HG03097 (cell line): ENCODE data around the gene DHX35.

Source experiments
- ATAC-seq: cut with Tn5 transposase; IDR thresholded peaks from one replicate; pipeline ENCODE4 v1.9.1; 2021; ENCODE audit not compliant: unreplicated experiment, low FRiP score

Gene DHX35

DNA sequence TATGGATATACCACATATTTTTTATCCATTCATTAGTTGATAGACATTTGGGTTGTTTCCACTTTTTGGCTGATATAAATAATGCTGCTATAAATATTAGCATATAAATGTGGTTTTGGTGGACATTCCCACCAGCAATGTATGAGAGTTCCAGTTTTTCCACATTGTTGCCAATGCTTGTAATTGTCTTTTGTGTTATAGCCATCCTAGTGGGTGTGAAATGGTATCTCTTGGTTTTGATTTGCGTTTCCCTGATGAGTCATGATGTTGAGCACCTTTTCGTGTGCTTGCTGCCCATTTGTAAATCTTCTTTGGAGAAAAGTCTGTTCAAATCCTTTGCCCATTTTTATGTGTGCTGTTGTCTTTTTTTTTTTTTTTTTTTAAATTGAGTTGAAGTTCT lies 54.4 kb downstream of the DHX35 start:
- ATAC-seq, result no peak

DNA sequence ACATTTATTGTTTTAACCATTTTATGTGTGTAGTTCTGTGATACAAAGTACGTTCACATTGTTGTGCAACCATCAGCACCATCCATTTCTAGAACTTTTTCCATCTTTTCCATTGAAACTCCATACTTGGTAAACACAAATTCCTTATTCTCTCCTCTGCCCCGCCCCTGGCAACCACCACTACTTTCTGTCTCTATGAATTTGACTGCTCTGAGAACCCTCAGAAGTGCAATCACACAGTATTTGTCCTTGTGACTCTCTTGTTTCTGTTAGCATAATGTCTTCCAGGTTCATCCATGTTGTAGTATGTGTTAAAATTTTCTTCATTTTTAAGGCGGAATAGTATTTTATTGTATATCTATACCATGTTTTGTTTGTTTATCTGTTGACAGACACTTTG lies 56.9 kb downstream of the DHX35 start:
- no peak for ATAC-seq

DNA sequence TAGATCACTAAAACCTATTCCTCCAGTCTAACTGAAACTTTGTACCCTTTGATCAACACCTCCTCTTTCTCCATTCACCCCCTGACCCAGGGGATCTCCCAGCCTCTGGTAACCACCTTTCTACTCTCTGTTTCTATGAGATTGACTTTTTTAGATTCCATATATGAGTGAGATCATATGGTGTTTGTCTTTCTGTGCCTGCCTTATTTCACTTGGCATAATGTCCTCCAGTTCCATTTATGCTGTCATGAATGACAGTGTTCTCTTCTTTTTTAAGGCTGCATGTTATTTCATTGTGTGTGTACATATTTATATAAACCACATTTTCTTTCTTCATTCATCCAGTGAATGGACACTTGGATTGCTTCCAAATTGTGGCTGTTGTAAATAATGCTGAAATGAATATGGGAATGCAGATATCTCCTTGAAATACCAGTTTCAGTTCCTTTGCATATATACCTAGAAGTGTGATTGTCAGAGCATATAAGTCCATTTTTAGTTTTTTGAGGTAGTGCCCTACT lies 57.7 kb downstream of the DHX35 start:
- peak; percentile 75 for ATAC-seq

DNA sequence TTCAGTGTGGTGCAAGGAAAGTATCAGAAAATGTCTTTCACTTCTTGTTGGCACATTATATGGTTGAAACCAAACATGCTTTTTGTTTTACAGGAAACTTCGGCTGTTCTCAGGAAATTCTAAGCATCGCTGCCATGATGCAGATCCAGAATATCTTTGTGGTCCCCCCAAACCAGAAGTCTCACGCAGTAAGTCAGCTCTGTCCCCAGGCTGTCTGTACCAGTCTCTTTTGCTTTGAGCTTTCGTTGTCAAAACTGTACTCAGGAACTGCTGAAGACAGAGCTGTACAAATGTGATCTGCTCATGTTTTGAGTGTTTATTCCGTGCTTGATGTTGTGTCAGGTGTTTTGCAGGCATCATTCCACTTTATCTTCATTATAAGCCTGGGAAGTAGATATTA lies 59.6 kb downstream of the DHX35 start:
- ATAC-seq, result no peak

DNA sequence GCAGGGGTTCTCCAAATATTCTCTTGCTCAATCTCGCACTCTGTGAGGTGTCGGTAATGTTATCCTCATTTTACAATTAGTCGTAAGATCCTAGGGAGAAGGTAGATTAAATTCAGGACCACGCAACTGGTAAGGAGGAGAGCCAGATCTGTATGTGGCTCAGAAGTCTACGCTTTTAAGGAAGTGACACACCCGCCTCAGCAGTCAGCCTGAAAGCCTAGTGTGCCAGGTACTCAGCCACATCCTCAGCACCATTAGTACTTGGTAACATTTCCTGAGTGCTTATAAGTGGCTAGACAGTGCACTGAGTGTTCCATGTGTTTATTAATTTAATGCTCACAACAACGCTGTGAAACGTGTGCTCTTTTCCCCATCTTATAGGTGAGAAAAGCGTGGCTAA lies 63.7 kb downstream of the DHX35 start:
- no peak for ATAC-seq

DNA sequence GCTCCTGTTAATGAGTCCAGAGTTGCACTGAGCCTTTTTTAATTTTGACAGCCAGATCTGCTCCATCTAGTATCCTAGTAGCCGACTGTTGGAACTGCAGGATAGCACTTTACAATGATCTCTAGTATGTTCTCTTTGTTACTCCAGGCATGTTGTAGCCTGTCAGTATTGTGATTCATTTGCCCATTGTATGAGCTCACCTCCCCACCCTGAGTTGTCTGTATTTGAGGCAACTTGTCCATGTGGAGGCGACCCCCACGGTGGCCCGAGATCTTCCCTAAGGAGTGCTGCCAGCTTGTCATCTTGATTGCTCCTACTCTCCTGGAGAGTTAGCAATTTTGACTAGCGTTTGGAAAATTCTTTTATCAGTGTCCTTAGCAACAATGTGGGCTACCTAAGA lies 67.2 kb downstream of the DHX35 start:
- no peak for ATAC-seq

DNA sequence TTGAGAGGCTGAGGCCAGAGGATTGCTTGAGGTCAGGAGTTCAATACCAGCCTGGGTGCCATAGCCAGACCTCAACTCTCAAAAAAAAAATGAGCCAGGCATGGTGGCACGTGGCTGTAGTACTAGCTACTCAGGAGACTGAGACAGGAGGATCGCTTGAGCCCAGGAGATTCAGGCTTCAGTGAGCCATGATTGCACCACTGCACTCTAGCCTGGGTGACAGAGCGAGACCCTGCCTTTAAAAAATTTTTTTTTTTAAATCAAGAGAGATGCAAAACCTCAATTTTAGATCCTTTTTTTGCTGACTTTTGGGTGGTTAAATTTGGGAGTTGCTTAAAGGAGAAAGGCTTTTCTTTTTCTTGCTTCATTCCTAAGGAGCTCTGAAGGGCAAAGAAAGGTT lies 70.9 kb downstream of the DHX35 start:
- no peak for ATAC-seq

DNA sequence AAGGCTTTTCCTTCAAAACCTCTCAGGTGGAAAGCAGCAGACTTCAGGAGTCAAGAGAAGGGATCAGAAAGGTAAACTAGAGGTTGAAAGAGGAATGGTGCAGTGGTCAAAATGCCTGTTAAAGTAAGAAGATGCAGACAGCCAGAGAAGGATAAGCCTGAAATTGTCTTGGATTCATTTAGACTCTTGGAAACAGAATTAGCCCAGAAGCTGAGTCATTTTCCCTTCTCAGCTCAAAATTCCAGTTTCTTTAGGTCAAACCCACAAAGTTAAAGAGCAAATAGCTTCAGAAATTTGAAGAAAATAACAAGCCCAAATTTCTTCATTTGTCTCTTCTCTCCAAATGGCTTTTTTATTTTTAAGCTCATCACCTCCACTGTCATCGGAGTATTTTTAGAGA lies 73.9 kb downstream of the DHX35 start:
- no peak for ATAC-seq

DNA sequence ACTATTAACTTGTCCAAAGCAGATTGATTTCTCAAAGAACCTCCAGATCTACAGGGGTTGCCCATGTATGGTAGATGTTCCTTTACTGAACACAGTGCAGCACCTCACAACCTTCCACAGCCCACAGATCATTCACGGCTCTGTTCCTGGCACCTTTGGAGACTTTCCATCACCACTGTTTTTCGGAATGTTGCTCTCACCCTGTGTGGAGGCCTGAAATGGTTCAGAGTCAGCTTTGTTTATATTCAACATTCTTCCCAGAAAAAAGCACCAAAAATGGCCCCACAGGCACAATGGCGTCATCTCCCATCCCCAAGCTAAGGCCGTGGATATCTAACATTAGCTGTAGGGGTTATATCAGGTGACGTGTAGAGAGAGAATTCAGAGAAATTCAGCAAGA lies 74.7 kb downstream of the DHX35 start:
- ATAC-seq, result no peak

DNA sequence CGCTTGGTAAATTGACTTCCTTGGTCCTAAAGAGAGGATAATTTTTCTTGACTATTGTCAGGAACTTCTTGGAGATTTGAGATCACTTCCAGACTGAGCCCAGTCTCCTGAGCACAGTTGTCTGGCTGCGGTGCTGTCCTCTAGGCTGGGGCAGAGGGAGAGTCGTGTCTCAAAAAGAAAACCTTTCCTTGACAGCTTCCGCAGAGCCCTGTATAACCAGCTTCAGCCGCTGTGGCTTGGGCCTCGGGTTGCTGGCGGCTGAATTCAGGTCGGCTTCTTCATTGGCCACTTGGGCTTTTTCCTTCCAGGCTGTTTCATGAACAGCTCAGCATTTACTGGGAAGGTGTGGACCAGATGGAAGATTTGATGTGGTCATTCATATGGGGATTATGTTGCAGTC lies 75.9 kb downstream of the DHX35 start:
- ATAC-seq, result no peak

DNA sequence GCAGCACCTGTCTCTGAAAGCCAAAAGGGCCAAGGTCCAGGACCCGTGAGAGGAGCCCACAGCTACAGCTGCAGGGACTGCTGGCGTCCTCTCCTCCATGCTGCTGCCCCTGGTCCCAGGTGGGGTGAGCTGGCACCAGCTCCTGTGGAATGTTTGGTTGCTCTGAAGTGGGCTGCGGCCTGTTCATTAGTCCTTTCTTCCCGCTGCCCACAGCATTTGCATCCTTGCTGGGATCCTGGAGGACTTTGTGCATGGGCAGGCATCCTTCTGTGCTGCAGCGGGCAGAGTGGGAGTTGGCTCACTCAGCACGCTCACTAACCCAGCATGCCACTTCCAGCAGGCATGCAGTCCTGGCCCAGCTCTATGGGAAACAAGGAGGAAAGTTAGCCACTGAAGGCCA lies 76.4 kb downstream of the DHX35 start:
- ATAC-seq, result no peak

DNA sequence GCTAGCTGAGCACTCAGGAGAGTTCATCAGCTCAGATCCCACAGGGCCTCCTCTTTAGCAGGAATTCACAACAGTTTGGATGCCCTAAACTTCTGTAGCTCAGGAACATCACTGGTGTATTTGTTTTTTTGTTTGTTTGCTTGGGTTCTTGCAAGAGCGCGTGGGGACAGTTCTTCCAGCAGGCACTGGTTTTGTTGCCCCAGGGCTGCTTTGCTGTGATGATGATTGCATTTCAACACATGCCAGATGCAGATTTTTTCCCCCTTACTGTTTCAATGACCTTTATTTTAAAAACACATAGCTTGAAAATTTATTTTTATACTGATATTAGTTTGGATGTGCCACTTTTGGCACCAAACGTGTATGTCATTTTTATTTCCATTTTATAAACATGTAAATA lies 77.1 kb downstream of the DHX35 start:
- no peak for ATAC-seq

DNA sequence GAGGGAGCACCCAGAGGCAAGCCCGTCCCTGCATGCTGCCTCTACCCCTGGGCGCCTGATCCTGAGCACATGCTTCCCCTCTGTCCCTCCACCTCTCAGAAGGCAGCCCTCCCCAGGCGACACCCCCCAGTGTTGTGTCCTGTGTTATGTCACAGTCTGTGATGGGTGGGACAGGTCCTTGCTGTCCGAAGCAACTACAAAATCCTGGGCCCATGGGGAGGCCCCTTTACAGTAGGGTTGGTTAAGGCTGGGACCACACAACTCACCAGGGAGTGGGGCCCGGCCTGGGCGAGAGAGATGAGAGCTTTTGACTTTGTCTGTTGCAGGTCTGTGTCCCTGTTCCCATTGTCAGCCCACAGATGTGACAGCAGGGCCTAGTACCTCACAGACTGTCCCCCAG lies 78.0 kb downstream of the DHX35 start:
- ATAC-seq, result no peak

DNA sequence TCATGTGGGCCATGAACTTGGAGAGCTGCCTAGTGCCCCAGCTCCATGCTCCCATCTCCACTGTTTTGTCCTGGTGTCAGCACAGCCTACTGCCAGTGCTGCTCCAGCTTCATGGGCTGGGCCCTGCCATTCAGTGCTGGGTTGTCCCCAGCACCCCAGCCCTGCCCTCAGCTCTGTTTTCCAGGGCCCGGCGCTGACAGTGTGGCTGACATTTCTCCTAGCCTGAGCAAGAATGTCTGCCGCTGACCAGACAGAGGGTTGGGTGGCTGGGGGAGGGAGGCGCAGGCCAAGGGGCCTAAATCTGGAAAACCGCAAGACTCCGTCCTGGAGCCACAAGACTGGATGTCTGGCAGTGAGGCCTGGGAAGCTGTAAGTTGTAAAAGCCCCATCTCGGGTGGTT lies 78.9 kb downstream of the DHX35 start:
- no peak for ATAC-seq

DNA sequence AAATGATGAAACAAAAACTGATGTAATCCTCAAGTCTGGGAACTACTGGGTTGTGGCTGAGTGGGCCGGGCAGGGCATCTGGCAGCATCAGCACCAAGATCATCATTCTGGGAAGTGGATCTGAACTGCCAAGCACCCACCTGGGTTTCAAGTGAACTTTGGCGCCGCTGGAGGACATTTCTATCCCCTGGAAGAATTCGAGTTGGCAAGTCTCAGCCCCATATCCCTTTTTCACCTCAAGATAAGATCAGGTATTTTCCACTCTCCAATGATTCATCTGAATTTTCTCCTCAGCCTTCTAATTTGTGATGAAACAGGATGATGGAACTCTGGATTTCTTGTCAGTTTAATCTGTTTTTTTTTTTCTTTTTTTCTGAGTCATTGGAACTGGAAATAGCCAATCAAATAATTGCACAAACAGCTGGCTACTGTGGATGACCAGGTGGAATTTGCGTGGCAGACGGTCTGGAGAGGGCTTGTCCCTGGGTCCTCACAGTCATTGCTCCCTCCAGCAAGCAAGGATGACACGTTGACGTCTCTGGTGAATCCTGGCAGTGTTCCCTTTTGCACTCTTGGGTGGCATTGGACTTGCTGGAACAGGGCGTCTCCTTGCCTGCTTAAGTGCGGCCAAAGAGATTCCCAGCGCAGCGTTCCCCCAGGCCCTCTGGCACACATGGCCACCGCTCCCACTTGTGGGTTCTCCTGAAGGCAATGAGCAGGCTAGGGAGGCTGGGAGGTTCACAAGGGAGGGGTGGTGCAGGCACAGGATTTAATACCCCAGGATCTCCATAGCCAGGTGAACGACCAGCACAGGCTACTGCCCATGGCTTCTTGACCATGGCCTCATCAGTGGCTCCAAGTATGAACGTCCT lies 80.4 kb downstream of the DHX35 start:
- no peak for ATAC-seq

DNA sequence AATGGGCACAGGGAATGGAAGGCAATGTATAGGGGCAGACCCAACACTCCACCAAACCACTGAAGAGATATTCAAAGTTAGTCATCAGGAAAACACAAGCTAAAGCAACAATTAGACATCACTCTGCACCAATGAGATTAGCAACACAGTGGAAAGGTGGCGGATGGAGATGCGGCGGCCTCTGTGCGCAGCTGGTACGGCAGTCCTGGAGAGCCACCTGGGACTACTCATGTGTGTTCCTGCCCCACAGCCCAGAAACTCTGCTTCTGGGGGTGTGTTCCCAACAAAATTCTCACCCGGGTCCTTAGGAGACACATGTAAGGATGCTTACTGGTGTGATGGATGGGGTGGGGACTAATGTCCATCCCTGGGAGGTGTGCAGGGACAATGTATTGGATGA lies 82.4 kb downstream of the DHX35 start:
- no peak for ATAC-seq

DNA sequence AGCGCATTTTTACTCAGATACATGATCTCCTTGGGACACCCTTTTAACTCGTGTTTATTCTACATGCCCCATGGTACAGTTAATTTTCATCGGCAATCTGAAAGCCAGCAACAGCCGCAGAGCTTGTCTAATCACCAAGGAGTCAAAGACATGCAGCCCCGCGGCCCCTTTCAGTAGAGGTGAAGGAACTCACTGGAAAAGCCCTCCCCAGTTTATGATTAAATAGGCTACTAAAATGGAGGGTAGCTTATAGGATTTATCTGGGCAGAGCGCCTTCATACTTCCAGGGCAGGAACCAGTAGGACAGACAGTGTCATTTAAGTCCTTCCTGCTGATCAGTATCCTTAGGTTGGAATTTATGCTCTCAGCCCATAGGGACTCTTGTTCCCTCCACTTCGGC lies 83.5 kb downstream of the DHX35 start:
- ATAC-seq, result no peak

DNA sequence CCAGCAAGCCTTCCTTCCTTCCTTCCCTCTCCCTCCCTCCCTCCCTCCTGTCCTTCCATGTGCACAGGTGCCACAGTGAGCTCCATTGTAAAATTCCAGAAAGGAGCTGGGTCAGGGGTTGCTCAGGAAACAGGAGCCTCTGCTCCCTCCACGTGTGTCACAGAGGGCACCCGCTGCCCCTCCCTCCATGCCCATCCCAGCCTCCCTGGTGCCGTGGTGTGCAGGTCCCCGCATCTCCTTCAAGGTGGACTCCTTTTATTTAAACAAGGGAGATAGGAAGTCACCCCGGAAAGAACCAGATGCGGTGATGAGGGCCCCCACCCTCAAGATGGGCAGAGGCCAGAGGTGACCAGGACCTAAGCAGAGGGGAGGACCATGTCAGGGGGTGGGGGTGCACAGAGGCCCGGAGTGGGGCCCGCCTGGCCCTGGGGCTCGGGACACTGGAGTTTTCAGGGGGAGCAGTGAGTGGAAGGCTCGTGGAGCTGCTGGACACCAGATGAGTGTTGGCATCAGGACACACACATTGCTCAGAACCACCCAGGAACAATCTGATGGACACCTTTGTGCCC lies 85.4 kb downstream of the DHX35 start:
- no peak for ATAC-seq

DNA sequence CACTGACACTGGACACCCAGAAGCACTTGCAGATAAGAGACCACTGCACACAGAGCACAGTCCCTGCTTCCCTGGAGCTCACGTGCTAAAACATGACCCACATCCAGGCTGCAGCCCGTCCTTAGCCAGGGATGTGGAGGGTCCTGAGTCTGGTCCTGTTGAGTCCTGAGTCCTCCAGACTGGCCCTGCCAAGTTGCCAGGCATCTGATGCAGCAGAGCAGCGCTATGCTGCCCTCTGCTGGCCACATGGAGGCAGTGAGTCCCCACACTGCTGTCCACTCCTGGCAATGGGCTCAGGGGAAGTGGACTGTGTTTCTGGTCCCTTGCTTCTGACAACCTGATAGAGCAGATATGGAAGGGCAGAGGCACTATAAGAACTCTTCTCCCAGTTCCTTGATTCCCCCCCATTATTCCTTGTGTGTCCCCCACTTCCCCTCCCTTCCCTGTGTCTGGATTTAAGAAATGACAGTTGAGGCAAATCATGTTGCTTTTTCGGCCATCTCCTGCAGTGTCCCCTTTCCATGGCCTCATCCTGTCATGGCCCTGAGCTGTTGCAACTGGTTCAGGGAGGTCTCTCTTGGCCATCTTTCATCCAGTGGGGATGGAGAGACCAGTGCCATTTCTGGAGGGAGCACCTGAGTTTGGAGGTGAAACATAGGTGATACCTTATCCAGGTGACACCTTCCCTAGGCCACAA lies 86.0 kb downstream of the DHX35 start:
- no peak for ATAC-seq

DNA sequence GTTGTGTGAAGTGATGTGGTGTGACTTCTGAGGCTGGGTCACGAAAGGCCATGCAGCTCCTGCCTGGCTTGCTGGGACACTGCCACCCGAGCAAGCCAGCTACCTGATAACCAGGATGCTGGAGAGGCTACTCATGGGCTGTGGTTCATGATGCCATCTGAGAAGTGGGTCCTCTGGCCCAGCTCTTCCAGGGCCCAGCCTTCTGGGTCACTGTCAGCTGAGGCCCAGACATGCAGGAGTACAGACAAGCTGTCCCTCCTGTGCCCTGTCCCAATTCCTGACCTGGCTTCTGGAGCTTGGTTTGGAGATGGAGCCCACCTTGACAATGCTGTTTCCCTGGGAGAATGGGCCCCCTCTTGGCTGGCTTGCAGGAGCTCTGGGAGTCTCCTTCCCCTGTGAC lies 87.0 kb downstream of the DHX35 start:
- ATAC-seq, result no peak

DNA sequence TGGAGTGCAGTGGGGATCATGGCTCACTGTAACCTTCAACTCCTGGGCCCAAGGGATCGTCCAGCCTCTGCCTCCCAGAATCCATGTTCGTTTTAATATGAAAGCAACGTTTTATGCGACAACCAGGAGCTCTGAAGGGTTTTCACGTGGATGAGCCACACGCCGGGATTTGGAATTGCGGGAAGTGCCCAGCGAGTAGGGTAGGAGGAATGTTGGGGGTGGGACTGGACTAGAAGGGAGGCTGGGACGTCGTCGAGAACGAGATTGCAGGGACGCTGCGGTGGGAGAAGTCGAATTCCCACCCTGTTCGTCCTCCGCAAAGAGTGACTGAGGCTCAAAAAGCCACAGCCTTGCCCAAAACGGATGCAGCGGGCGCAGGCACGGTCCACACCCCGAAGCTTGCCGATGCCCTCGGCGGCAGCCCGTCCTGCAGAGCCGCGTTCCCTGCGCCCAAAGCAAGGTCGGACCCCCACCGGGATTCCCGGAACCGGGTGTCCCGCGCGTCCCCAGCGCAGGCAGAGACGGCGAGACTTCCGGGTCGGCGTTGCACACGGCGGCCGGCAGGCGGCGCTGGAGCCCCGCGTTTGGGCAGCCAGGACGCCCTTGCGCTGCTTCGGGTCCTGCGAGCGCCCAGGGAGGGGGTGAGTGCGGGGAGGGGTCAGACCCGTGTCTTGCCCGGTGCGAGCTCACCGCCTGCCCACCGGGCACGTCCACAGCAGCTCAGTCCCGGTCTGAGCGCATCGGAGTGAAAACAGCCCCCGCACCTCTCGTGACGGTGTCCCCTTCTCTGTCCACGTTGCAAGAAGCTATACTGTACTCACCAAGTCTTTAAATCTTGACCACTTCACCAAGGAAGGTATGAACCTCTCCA lies 87.8 kb downstream of the DHX35 start:
- ATAC-seq, result peak; percentile 84
